Measurements from ENCODE around the gene PEX13. TPM values are rescaled to one million over a fixed set of nuclear protein-coding genes. Genes with fewer than 3 reads are reported as not detected.

Gene PEX13
- total and polyA plus RNA-seq, 2 donors (not counting 3 experiments of a cell fraction or from before 2014, with no cell fraction given), result 18.0 to 21.0 TPM

- no peaks in the 10 kb centered on the region for H3K27me3 ChIP-seq (ENCODE audit: control insufficient read depth in 2 of 2, insufficient read depth in 2 of 2, low read length in 2 of 2)
- no peak for DNase-seq (ENCODE audit: low read depth, low spot score)
- no peaks in the 10 kb centered on the region for H3K9me1 ChIP-seq (replicated peaks; ENCODE audit: control insufficient read depth, extremely low read depth, insufficient read depth, low read length)
- no peak overlapping the region for H2AFZ ChIP-seq (ENCODE audit: low read depth, low read length)
- no peak overlapping the region for H3K9ac ChIP-seq (replicated peaks; ENCODE audit: extremely low read depth, insufficient read depth, low read length)
- no peak overlapping the region for H3K4me2 ChIP-seq (ENCODE audit: insufficient read depth, low read length)
- POLR2A ChIA-PET, result no interaction called here
- no peaks in the 10 kb centered on the region for H3K79me2 ChIP-seq (ENCODE audit: control insufficient read depth, insufficient read depth, low read length)
- H3K9me3 ChIP-seq (replicated peaks; ENCODE audit: control insufficient read depth, insufficient read depth, low read length), result no peaks in the 10 kb centered on the region
- dilution Hi-C loops (cut with MboI; ENCODE audit: extremely low pct_ligation_motif_present, low sequenced_read_pairs), result no loop called here
- CTCF ChIA-PET, result interaction anchor here (1.0 to 1.5 kb wide), 2 partner anchors 9 to 172 kb away, joined by 3 read pairs; no protein-coding TSS in a partner anchor
- H3K4me3 ChIP-seq (replicated peaks in 1 of 3; ENCODE audit: insufficient read depth in 1 of 3, low read depth in 1 of 3, low read length in 3 of 3), result no peak overlapping the region
- BruUV-seq (replicated peaks), result no TSS peak
- H4K20me1 ChIP-seq (replicated peaks; ENCODE audit: control insufficient read depth, extremely low read depth, insufficient read depth, low read length), result no peaks in the 10 kb centered on the region
- FAIRE-seq, result no peak
- H3K27ac ChIP-seq (ENCODE audit: insufficient read depth, low read depth, low read length), result no peak overlapping the region
- H3K4me1 ChIP-seq (ENCODE audit: control insufficient read depth, extremely low read depth, insufficient read depth, low read length), result no peaks in the 10 kb centered on the region
- no peaks in the 10 kb centered on the region for H3K36me3 ChIP-seq (ENCODE audit: control insufficient read depth in 2 of 2, extremely low read depth in 1 of 2, insufficient read depth in 2 of 2, low read length in 2 of 2)
- no peak for TF ChIP-seq MAX (IDR thresholded peaks at IDR 0.05; ENCODE audit: insufficient read depth, insufficient read length)
- TF ChIP-seq MYC (IDR thresholded peaks at IDR 0.05; ENCODE audit: low read depth, low read length), result no peak
- TF ChIP-seq POLR2AphosphoS5 (IDR thresholded peaks at IDR 0.05; ENCODE audit: insufficient read depth, low read depth, low read length), result no peak
- TF ChIP-seq POLR2A (IDR thresholded peaks at IDR 0.05; ENCODE audit: low read depth, low read length), result no peak
- TF ChIP-seq JUN (IDR thresholded peaks at IDR 0.05; ENCODE audit: borderline replicate concordance, insufficient read depth, insufficient read length, low read depth), result no peak
- TF ChIP-seq, protein P1, sequence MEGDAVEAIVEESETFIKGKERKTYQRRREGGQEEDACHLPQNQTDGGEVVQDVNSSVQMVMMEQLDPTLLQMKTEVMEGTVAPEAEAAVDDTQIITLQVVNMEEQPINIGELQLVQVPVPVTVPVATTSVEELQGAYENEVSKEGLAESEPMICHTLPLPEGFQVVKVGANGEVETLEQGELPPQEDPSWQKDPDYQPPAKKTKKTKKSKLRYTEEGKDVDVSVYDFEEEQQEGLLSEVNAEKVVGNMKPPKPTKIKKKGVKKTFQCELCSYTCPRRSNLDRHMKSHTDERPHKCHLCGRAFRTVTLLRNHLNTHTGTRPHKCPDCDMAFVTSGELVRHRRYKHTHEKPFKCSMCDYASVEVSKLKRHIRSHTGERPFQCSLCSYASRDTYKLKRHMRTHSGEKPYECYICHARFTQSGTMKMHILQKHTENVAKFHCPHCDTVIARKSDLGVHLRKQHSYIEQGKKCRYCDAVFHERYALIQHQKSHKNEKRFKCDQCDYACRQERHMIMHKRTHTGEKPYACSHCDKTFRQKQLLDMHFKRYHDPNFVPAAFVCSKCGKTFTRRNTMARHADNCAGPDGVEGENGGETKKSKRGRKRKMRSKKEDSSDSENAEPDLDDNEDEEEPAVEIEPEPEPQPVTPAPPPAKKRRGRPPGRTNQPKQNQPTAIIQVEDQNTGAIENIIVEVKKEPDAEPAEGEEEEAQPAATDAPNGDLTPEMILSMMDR (IDR thresholded peaks at IDR 0.05; ENCODE audit: extremely low read depth in 1 of 2, insufficient read depth in 1 of 2, low read depth in 1 of 2, low read length in 2 of 2), result no peak
- TF ChIP-seq EZH2 (IDR thresholded peaks at IDR 0.05; ENCODE audit: borderline replicate concordance, low read depth, low read length, severe bottlenecking), result no peak
- intact Hi-C loops (cut with micrococcal nuclease), result no loop called here
Observed at GRCh38 chr2:60989259-60989658, 28.3 kb upstream of the PEX13 start.
